ENCODE measurements around the gene PAM16.

PAM16 gene

GRCh38 chr16:4317532-4318450 is 33.3 kb downstream of the PAM16 start:
- no peak for DNase-seq

DNA sequence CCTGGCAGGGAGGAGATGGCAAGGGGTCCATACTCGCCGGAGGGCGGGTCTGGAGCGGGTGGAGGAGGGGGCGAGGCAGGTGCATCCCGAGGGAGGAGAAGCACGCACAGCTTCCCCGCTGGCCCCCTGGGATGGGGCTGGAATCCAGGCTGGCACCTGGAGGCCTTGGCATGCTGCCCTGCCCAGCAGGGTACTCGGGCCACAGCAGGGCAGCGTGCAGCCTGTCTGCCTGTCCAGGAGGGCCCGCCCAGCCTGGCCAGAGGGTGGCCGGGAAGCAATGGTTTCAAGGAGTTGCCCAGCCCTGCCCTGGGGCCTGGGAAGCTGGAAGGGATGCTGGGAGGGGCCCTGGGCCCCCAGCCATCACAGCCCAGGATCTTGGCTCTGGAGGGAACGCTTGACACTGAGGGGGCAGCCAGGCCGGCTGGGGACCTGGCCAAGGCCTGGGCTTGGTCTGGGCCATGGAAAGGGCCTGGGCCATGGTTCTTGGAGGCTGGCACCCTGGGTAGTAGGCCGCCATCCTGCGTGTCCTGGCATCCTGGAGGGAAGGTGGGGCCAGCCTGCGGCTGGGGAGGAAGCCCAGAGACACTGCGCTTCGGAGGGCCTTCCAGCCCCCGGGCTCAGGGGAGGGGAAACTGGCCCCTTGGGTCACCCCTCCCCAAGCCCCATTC is 34.1 kb downstream of the PAM16 start:
- DNase-seq: no peak

- DNase-seq: peak in 2 of 3 donors; percentile 34 to 55
Observed at GRCh38 chr16:4316108-4316863, 34.8 kb downstream of the PAM16 start.

DNA sequence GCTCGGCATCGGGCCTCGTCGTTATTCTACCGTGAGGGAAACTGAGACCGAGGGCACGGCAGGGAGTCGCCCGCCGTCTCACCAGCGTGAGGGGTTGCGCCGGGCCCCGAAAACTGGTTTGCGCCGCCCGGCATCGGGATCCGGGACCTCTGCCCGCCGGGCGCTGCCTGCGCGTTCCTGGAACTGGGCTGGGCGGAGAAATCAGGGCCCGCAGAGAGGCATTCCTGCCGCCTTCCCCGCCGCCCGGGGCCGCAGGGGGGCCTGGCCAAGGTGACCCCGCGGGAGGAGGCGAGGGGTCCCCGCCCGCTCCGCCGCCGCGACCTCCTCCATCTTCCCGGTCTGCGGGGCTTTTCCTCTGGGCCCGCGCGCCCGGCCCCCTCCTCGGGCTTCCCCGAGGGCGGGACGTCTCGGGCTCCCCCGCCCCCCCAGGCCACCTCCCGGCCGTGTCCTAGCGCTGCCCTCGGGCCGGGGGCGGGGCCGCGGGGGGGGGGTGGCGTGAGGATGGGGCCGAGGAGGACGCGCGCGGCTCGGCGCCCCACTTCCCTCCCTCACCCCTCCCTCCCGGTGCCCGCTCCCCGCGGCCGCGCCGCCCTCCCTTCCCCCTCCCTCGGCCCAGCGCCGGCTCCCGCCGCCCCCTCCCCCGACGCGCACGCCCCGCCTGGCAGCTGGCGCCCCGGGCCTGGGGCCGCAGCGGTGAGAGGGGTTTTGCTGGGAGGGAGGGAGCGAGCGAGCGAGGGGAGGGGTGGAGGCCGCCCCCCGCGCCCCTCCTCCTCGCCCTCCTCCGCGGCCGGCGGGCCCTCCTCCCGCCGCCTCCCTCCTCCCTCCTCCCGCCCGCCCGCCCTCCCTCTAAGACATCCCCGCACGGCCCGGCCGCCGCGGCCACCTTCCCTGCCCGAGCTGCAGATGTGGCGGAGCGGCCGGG is 35.7 kb downstream of the PAM16 start, which contains the start of gene GLIS2:
Gene GLIS2, plus strand, starts transcription at position 882 of the 922 bp plus-strand sequence. CDS start 16,214 bp downstream, outside the sequence.
- DNase-seq: peak in 2 of 3 donors; percentile 37 to 63

GRCh38 chr16:4314532-4315185 is 36.5 kb downstream of the PAM16 start:
- peak in 1 of 3 donors; percentile 36 for DNase-seq

- DNase-seq: peak; percentile 52 to 84 (median 69)
Observed at GRCh38 chr16:4313563-4314531, 37.3 kb downstream of the PAM16 start.

DNA sequence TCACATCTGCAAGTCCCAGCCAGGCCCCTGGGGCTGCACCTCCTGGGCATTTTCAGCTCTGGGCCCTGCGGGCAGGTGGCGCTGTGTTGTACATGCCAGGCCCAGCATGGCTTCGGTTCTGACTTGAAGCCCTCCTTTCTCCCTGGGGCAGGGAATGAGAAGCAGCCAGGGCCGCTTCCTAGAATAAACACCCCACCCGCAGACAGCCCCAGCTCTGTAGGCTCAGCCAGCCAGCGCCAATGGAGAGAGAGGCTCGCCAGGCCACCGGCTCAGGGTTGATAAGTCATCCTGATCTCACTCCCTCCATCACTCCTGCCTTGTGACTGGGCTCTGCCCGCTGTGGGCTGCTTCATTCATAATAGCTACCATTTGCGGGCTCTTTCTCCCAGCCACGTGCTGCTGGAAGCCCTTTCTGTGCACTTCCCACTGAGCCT is 41.3 kb downstream of the PAM16 start:
- peak; percentile 51 to 73 (median 62) for DNase-seq

DNA sequence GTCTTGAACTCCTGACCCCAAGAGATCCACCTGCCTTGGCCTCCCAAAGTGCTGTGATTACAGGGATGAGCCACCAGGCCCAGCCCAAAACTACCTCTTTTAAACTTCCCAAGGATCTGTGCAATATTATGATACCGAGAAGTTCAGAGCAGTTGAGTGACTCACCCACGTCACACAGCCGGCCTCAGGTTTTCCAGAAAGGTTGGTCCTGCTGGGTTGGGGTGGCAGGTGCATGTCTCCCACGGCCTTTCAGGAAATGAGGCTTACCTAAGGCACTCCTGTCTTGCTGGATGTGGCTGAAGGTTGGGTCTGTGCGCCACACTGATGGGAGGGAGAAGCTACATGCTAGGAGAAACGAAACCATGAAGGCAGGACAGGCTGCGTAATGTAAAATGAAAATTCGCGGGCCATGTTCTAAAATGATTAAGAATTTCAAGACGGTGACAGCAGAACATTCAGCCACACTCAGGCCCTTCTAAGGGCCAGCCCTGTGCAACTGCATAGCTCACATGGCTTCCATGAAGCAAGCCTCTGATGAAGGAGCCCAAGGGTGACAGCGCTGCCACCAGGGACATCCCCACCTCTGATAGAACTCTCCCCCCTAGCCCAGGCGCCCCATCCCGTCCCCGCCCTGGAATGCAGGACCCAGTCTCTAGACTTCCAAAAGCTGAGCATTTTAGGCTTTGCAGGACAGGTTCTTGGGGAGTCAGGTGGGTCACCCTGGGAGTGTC is 41.9 kb downstream of the PAM16 start:
- DNase-seq: peak in 1 of 3 donors; percentile 31

GRCh38 chr16:4307215-4308037 is 43.7 kb downstream of the PAM16 start:
- DNase-seq: peak; percentile 97 to 98 (median 98)

- DNase-seq: no peak
Observed at GRCh38 chr16:4306470-4307214, 44.5 kb downstream of the PAM16 start.

- no peak for DNase-seq
Observed at GRCh38 chr16:4303973-4304372, 47.1 kb downstream of the PAM16 start.

- DNase-seq: no peak
Observed at GRCh38 chr16:4301968-4302367, 49.2 kb downstream of the PAM16 start.

DNA sequence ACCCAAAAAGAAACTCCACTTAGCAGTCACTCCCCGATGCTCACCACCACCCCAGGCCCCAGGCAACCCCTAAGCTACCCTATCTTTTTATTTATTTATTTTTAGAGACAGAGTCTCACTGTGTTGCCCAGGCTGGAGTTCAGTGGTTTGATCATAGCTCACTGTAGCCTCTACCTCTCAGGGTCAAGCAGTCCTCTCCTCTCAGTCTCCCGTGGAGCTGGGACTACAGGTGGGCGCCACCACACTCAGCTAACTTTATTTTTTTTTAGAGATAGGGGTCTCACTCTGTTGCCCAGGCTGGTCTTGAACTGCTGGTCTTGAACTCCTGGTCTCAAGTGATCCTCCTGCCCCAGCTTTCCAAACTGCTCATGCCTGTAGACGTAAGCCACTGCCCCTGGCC is 49.9 kb downstream of the PAM16 start:
- no peak for DNase-seq

DNA sequence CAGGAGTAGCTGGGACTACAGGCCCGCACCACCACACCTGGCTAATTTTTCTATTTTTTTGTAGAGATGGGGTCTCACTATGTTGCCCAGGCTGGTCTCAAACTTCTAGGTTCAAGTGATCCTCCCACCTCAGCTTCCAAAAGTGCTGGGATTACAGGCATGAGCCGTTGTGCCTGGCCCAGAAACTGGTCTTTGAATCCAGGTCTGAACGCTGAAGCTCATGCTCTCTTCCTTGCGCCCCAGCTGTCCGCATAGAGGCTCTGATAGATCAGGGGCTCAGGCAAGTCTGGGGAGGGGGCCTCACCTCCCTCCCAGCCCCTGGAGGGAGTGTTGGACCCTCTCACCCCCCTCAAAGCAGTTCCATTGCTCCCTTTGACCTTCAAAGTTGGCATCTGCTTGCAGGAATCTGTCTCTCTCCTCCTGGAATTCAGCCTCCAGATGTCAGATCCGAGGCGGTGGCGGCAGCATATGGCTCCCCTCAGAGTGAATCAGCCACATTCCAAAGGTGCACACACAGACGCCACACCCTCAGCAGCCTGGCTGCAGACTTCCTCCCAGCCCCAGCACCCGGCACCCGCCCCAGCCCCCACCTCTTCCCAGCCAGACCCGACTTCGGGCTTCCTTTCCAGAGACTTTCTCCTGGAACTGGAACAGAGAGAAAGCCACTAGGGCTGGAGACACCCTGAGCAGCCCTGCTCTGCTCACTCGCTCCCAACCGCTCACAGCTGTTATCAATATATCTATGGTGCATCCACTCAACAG is 52.2 kb downstream of the PAM16 start:
- DNase-seq: no peak

GRCh38 chr16:4297480-4297879 is 53.6 kb downstream of the PAM16 start:
- DNase-seq: no peak

GRCh38 chr16:4295581-4295980 is 55.5 kb downstream of the PAM16 start:
- DNase-seq: no peak
